IPS-18c (cell line): ENCODE results near the gene PRR23E.

Experiments used
- H3K4me3 ChIP-seq: 2 replicates; pipeline ENCODE4 v1.7.0; 2013; ENCODE audit warnings: low read depth, mild to moderate bottlenecking, low read length, moderate library complexity; ENCODE audit not compliant: insufficient read depth
- H3K9me3 ChIP-seq: one replicate; pipeline ENCODE4 v1.6.1; 2013; ENCODE audit warnings: mild to moderate bottlenecking, low read length, moderate library complexity; ENCODE audit not compliant: control insufficient read depth, insufficient read depth

Gene PRR23E

GRCh38 chr3:127161236-127161635 is 31.7 kb upstream of the PRR23E start:
- Histone ChIP-seq H3K9me3 (no peaks in the 10 kb centered on the region), H3K4me3 (no peak overlapping the region)

DNA sequence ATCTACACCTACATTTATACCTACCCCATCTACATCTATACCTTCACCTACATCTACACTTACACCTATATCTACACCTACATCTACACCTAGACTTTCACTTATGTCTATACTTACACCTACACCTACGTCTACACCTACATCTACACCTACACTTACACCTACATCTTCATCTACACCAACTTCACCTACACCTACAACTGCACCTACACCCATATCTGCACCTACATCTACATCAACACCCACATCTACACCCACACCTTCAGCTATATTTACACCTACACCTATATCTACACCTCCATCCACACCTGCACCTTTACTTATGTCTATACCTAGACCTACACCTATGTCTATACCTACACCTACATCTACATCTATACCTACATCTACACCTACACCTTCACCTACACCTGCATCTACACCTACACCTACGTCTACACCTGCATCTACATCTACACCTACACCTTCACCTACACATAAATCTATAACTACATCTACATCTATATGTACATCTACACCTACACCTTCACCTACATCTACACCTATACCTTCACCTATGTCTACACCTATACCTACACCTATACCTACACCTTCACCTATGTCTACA is 30.9 kb upstream of the PRR23E start:
- Histone ChIP-seq H3K9me3 (no peaks in the 10 kb centered on the region), H3K4me3 (no peak overlapping the region)

- no peaks in the 10 kb centered on the region for H3K9me3 ChIP-seq
- H3K4me3 ChIP-seq = no peak overlapping the region
Observed at GRCh38 chr3:127162947-127163645, 29.8 kb upstream of the PRR23E start.

DNA sequence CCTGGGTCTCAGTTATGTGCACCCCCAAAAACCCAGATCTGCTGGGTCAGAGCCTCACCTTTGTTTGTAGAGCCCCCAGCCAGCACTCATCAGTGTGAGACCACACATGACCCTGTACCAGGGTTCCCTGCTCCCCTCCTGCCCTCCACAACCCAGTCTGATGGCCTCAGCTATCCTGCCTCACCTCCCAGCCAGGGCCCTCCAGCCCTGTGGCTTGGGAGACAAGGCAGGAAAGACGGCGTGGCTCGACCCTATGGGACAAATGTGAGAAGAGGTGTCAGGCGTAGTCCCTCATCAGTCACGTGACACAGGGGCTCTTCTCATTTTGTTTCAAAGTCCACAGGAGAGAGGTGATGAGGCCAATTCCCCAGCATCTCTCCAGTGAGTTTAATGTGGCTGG is 28.3 kb upstream of the PRR23E start:
- H3K9me3 ChIP-seq = no peaks in the 10 kb centered on the region
- H3K4me3 ChIP-seq = no peak overlapping the region

- no peak overlapping the region for H3K4me3 ChIP-seq
- no peaks in the 10 kb centered on the region for H3K9me3 ChIP-seq
Observed at GRCh38 chr3:127165036-127165435, 27.9 kb upstream of the PRR23E start.

GRCh38 chr3:127165694-127166485 is 27.0 kb upstream of the PRR23E start:
- Histone ChIP-seq H3K4me3 (no peak overlapping the region), H3K9me3 (no peaks in the 10 kb centered on the region)

DNA sequence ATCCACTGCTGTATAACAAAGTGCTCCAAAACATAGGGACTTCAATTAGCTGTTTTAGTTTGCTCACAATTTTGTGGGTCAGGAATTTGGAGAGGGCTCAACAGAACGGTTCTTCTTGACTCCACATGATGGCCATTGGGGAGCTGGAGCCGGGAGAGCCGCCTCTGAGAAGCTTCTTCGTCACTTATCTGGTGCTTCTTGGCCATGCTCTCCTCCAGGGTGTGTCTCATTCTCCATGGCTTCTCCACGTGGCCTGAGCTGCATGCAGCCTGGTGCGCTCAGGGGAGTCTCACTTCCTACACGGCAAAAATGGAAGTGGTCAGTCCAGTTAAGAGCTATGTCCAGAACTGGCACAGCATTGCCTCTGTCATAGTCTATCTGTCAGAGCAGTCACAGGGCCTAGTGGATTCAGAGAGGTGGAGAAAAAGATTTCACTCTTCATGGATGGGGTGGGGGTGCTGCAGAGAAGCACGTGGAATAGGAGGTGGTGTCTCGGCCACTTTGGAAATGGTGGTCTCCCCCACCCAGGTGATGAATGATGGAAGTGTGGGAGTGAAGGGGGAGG is 26.3 kb upstream of the PRR23E start:
- no peak overlapping the region for H3K4me3 ChIP-seq
- H3K9me3 ChIP-seq = no peaks in the 10 kb centered on the region

DNA sequence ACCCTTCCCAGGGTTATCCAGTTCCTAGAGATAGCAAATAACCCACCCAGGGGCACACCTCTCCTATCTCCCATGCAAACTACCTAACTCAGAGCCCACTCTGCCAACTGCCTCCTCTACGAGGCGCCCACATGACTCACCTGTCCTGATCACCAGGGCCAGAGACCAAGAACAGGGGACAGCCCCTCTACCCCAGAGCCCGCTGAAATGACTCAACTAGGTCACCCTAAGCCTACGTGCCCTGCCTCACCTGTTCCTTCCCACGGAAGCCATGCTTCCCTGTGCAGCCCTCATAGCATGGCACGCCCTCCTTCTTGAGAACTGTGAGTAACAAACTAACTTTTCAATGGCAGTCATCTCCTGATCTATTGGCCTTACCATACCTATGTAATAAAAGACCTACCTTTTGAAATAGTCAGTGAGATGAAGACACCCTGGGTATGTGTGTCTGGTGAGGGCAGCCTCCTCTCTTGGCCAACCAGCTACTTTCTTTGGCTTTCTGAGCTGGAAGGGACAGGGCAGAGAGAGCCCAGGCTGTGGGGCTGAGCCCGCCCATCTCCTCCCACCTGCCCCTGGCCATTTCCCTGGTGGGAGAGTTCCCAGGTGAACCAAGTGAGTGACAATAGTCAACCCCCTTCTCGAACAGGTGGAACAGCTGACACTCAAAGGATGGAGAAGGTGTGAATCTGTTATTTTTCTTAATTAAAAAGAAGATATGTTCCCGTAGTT is 25.5 kb upstream of the PRR23E start:
- Histone ChIP-seq H3K4me3 (no peak overlapping the region), H3K9me3 (no peaks in the 10 kb centered on the region)

DNA sequence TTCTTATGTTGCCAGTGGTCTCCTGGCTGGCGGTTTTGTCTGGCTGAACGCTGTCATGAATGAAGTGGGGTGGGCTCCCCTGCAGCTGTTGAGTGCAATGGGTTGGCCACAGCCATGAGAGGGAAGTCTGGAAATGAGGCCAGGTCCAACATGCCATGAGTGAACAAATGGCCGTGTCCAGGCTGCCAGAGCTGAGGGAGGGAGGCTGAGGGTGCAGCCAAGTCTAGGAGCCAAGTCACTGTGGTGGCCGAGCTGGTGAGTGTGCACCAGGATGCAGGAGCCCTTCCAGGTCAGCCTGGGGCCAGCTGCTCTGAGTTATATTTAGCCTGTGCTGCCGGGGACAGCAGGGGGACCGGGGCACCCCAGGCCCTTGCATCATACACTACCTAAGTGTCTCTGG is 24.7 kb upstream of the PRR23E start:
- Histone ChIP-seq H3K9me3 (no peaks in the 10 kb centered on the region), H3K4me3 (no peak overlapping the region)

DNA sequence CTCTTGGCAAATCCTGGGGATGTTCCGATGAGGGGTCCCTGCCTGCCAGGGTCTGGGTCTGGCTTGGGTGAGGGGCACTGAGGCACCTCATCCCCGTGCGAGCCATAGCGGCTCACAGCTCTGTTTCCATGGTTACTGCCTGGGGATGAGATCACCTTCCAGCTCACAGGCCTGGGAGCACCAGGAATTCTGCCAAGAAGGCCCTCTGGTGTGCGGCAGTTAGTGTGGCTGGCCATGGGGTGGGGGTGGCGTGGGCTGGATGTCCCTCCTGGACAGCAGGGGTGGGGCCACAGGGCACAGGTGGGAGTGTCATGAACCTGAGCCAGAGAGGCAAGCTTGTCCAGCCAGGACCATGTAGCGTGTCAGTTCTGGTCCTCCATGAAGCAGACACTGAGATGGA is 22.1 kb upstream of the PRR23E start:
- H3K9me3 ChIP-seq = peaks cover 2% of the 10 kb centered on the region
- H3K4me3 ChIP-seq = no peak overlapping the region

GRCh38 chr3:127171320-127171719 is 21.6 kb upstream of the PRR23E start:
- no peak overlapping the region for H3K4me3 ChIP-seq
- H3K9me3 ChIP-seq = peaks cover 2% of the 10 kb centered on the region

- Histone ChIP-seq H3K4me3 (no peak overlapping the region), H3K9me3 (peaks cover 2% of the 10 kb centered on the region)
Observed at GRCh38 chr3:127171721-127172120, 21.2 kb upstream of the PRR23E start.

- Histone ChIP-seq H3K4me3 (no peak overlapping the region), H3K9me3 (peaks cover 2% of the 10 kb centered on the region)
Observed at GRCh38 chr3:127172211-127172610, 20.7 kb upstream of the PRR23E start.

DNA sequence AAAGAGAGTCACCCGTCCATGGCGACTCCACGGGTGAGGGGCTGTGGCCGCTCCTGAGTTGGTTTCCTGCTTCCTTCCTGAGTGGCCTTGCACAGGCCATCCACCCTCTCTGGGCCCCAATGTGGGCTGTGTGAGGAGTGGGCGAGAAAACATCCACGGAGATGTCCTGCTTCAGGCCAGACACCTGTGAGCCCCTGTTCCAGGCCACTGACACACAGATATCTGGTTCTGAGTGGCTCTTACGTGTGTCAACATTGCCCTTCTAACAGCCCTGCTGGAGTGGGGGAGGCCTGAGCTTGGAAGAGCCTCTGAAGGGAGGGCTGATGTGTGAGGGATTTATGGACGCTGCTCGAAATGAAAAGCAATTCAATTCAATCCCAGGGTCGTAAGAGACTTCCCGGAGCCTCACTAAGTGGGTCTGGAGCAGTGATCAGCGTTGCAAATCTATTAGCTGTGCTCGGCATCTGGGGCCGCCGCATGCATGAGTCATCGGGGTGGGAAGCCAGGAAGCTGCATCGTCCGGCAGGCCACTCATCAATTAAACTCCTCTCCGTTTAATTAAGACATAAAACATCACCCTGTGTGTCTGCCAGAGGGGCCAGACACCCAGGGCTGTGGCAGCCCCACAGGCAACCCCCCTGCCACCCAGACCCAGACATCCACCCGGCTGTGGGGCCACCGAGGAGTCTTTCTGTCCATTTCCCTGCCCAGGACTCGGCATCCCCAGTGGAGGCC is 20.0 kb upstream of the PRR23E start:
- no peak overlapping the region for H3K4me3 ChIP-seq
- H3K9me3 ChIP-seq = peaks cover 2% of the 10 kb centered on the region

GRCh38 chr3:127173516-127174166 is 19.3 kb upstream of the PRR23E start:
- no peak overlapping the region for H3K4me3 ChIP-seq
- peaks cover 2% of the 10 kb centered on the region for H3K9me3 ChIP-seq

GRCh38 chr3:127174284-127174683 is 18.6 kb upstream of the PRR23E start:
- Histone ChIP-seq H3K4me3 (no peak overlapping the region), H3K9me3 (peaks cover 2% of the 10 kb centered on the region)
